ENCODE results near the gene AAK1. TPM values are rescaled to one million over a fixed set of nuclear protein-coding genes. Genes with fewer than 3 reads are reported as not detected.

The AAK1 gene
- total and polyA plus RNA-seq, 2 experiments from 2014 or later, result 39.0 to 52.4 TPM

DNA sequence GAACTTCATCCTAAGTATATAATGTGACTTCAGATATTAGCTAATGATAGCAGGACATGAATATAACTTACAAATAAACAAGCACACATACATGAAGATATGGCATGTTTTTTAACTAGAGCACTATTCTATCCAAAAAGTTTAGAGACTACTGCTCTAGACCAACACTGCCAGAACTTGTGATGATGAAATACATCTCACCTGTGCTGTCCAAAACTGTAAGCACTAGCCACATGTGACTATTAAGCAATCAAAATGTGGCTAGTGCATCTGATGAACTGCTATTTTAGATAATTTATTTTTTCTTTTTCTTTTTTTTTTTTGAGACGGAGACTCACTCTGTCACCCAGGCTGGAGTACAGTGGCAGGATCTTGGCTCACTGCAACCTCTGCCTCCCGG, 7.1 kb downstream of the AAK1 start:
- ATAC-seq, result no peak
- peaks cover 11% of the 10 kb centered on the region; the same call in 1 of the 2 replicates for H4K20me1 ChIP-seq (replicated peaks; ENCODE audit: insufficient read depth)

More for the DNA sequence above, 7.1 kb downstream of the AAK1 start:
- Histone ChIP-seq H3K9me2 (ENCODE audit: insufficient read depth) (no peaks in the 10 kb centered on the region), H3K79me2 (replicated peaks; ENCODE audit: insufficient read depth) (peaks cover 75% of the 10 kb centered on the region), H2AFZ (no peak overlapping the region), H3K36me3 (ENCODE audit: insufficient read depth) (no peaks in the 10 kb centered on the region), H3K27ac (ENCODE audit: low read depth) (no peak overlapping the region), H3K4me2 (no peak overlapping the region), H3K4me3 (no peak overlapping the region), H3K27me3 (ENCODE audit: insufficient read depth) (no peaks in the 10 kb centered on the region), H3F3A (replicated peaks; ENCODE audit: low read depth) (no peaks in the 10 kb centered on the region), H3K4me1 (ENCODE audit: insufficient read depth) (peaks cover 7% of the 10 kb centered on the region)
- peaks cover 2% of the 10 kb centered on the region for H3K27me3 Mint-ChIP-seq (ENCODE audit: insufficient read depth, low read depth, poor library complexity)
- no peak for DNase-seq (ENCODE audit: low spot score)
- H3K9me3 Mint-ChIP-seq, result no peaks in the 10 kb centered on the region
- H3K36me3 Mint-ChIP-seq (ENCODE audit: low read depth), result peaks cover 3% of the 10 kb centered on the region; the same call in 1 of the 3 replicates
- H3K27ac Mint-ChIP-seq, result no peak overlapping the region
- TF ChIP-seq CTCF (conservative IDR thresholded peaks at IDR 0.05; ENCODE audit: low read depth in 2 of 2), result no peak
- TF ChIP-seq NANOG (IDR thresholded peaks at IDR 0.05; ENCODE audit: borderline replicate concordance), result no peak
- TF ChIP-seq ETS1 (IDR thresholded peaks at IDR 0.05), result no peak
- no peak for TF ChIP-seq JUNB (IDR thresholded peaks at IDR 0.05; ENCODE audit: unreplicated experiment)
- TF ChIP-seq EZH2phosphoT487 (IDR thresholded peaks at IDR 0.05; ENCODE audit: unreplicated experiment), result no peak
- no peak for TF ChIP-seq ZNF331 (CRISPR knock-in tag; IDR thresholded peaks at IDR 0.05; ENCODE audit: low read depth)
- TF ChIP-seq EZH2 (IDR thresholded peaks at IDR 0.05; ENCODE audit: low read depth, unreplicated experiment), result no peak
- TF ChIP-seq POLR2AphosphoS5 (IDR thresholded peaks at IDR 0.05; ENCODE audit: low read depth), result no peak
- TF ChIP-seq ZNF114 (CRISPR knock-in tag; IDR thresholded peaks at IDR 0.05), result no peak
- TF ChIP-seq STAT1 (IDR thresholded peaks at IDR 0.05; ENCODE audit: unreplicated experiment), result no peak
- TF ChIP-seq, protein P1, sequence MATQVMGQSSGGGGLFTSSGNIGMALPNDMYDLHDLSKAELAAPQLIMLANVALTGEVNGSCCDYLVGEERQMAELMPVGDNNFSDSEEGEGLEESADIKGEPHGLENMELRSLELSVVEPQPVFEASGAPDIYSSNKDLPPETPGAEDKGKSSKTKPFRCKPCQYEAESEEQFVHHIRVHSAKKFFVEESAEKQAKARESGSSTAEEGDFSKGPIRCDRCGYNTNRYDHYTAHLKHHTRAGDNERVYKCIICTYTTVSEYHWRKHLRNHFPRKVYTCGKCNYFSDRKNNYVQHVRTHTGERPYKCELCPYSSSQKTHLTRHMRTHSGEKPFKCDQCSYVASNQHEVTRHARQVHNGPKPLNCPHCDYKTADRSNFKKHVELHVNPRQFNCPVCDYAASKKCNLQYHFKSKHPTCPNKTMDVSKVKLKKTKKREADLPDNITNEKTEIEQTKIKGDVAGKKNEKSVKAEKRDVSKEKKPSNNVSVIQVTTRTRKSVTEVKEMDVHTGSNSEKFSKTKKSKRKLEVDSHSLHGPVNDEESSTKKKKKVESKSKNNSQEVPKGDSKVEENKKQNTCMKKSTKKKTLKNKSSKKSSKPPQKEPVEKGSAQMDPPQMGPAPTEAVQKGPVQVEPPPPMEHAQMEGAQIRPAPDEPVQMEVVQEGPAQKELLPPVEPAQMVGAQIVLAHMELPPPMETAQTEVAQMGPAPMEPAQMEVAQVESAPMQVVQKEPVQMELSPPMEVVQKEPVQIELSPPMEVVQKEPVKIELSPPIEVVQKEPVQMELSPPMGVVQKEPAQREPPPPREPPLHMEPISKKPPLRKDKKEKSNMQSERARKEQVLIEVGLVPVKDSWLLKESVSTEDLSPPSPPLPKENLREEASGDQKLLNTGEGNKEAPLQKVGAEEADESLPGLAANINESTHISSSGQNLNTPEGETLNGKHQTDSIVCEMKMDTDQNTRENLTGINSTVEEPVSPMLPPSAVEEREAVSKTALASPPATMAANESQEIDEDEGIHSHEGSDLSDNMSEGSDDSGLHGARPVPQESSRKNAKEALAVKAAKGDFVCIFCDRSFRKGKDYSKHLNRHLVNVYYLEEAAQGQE (IDR thresholded peaks at IDR 0.05; ENCODE audit: unreplicated experiment), result no peak
- TF ChIP-seq CREB1 (CRISPR knock-in tag; IDR thresholded peaks at IDR 0.05; ENCODE audit: low read depth), result no peak
- TF ChIP-seq, protein P2, sequence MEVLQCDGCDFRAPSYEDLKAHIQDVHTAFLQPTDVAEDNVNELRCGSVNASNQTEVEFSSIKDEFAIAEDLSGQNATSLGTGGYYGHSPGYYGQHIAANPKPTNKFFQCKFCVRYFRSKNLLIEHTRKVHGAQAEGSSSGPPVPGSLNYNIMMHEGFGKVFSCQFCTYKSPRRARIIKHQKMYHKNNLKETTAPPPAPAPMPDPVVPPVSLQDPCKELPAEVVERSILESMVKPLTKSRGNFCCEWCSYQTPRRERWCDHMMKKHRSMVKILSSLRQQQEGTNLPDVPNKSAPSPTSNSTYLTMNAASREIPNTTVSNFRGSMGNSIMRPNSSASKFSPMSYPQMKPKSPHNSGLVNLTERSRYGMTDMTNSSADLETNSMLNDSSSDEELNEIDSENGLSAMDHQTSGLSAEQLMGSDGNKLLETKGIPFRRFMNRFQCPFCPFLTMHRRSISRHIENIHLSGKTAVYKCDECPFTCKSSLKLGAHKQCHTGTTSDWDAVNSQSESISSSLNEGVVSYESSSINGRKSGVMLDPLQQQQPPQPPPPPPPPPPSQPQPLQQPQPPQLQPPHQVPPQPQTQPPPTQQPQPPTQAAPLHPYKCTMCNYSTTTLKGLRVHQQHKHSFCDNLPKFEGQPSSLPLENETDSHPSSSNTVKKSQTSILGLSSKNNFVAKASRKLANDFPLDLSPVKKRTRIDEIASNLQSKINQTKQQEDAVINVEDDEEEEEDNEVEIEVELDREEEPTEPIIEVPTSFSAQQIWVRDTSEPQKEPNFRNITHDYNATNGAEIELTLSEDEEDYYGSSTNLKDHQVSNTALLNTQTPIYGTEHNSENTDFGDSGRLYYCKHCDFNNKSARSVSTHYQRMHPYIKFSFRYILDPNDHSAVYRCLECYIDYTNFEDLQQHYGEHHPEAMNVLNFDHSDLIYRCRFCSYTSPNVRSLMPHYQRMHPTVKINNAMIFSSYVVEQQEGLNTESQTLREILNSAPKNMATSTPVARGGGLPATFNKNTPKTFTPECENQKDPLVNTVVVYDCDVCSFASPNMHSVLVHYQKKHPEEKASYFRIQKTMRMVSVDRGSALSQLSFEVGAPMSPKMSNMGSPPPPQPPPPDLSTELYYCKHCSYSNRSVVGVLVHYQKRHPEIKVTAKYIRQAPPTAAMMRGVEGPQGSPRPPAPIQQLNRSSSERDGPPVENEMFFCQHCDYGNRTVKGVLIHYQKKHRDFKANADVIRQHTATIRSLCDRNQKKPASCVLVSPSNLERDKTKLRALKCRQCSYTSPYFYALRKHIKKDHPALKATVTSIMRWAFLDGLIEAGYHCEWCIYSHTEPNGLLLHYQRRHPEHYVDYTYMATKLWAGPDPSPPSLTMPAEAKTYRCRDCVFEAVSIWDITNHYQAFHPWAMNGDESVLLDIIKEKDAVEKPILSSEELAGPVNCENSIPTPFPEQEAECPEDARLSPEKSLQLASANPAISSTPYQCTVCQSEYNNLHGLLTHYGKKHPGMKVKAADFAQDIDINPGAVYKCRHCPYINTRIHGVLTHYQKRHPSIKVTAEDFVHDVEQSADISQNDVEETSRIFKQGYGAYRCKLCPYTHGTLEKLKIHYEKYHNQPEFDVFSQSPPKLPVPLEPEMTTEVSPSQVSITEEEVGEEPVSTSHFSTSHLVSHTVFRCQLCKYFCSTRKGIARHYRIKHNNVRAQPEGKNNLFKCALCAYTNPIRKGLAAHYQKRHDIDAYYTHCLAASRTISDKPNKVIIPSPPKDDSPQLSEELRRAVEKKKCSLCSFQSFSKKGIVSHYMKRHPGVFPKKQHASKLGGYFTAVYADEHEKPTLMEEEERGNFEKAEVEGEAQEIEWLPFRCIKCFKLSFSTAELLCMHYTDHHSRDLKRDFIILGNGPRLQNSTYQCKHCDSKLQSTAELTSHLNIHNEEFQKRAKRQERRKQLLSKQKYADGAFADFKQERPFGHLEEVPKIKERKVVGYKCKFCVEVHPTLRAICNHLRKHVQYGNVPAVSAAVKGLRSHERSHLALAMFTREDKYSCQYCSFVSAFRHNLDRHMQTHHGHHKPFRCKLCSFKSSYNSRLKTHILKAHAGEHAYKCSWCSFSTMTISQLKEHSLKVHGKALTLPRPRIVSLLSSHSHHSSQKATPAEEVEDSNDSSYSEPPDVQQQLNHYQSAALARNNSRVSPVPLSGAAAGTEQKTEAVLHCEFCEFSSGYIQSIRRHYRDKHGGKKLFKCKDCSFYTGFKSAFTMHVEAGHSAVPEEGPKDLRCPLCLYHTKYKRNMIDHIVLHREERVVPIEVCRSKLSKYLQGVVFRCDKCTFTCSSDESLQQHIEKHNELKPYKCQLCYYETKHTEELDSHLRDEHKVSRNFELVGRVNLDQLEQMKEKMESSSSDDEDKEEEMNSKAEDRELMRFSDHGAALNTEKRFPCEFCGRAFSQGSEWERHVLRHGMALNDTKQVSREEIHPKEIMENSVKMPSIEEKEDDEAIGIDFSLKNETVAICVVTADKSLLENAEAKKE (CRISPR knock-in tag; IDR thresholded peaks at IDR 0.05), result no peak
- H3K4me3 Mint-ChIP-seq, result no peak overlapping the region
- H3K4me1 Mint-ChIP-seq, result peaks cover 28% of the 10 kb centered on the region; the same call in 2 of the 3 replicates

Measured in GM23338 (cell line).